ENCODE measurements around the gene AP2A2.

Gene AP2A2

GRCh38 chr11:905952-906351 is 19.7 kb upstream of the AP2A2 start:
- no peak for TF ChIP-seq CTCF (IDR thresholded peaks at IDR 0.05; ENCODE audit: low read depth, low read length)
- DNase-seq (ENCODE audit: low read depth, low spot score): no peak
- no peak overlapping the region for H3K4me3 ChIP-seq (ENCODE audit: low read depth, low read length)
- in situ Hi-C loops (cut with HindIII; ENCODE audit: low sequenced_read_pairs): no loop called here

- in situ Hi-C loops (cut with HindIII; ENCODE audit: low sequenced_read_pairs): no loop called here
- TF ChIP-seq CTCF (IDR thresholded peaks at IDR 0.05; ENCODE audit: low read depth, low read length): no peak
- no peak for DNase-seq (ENCODE audit: low read depth, low spot score)
- no peak overlapping the region for H3K4me3 ChIP-seq (ENCODE audit: low read depth, low read length)
These were observed 18.0 kb upstream of the AP2A2 start for GRCh38 chr11:907668-908067.

- no peak overlapping the region for H3K4me3 ChIP-seq (ENCODE audit: low read depth, low read length)
- DNase-seq (ENCODE audit: low read depth, low spot score): no peak
- TF ChIP-seq CTCF (IDR thresholded peaks at IDR 0.05; ENCODE audit: low read depth, low read length): no peak
- in situ Hi-C loops (cut with HindIII; ENCODE audit: low sequenced_read_pairs): no loop called here
These were observed 17.4 kb upstream of the AP2A2 start for GRCh38 chr11:908273-908672.

GRCh38 chr11:909406-909805 is 16.3 kb upstream of the AP2A2 start:
- no peak for TF ChIP-seq CTCF (IDR thresholded peaks at IDR 0.05; ENCODE audit: low read depth, low read length)
- no peak for DNase-seq (ENCODE audit: low read depth, low spot score)
- no peak overlapping the region for H3K4me3 ChIP-seq (ENCODE audit: low read depth, low read length)
- in situ Hi-C loops (cut with HindIII; ENCODE audit: low sequenced_read_pairs): no loop called here

GRCh38 chr11:910044-910588 is 15.6 kb upstream of the AP2A2 start:
- in situ Hi-C loops (cut with HindIII; ENCODE audit: low sequenced_read_pairs): no loop called here
- H3K4me3 ChIP-seq (ENCODE audit: low read depth, low read length): peak overlapping the region; percentile 66
- no peak for TF ChIP-seq CTCF (IDR thresholded peaks at IDR 0.05; ENCODE audit: low read depth, low read length)
- DNase-seq (ENCODE audit: low read depth, low spot score): no peak

- in situ Hi-C loops (cut with HindIII; ENCODE audit: low sequenced_read_pairs): no loop called here
These were observed 15.1 kb upstream of the AP2A2 start, which contains the start of gene CHID1 for GRCh38 chr11:910589-911030. CHID1 (minus strand) TSS chr11:910810; CDS start chr11:904816, 5,994 bp downstream.

More at GRCh38 chr11:910589-911030, 15.1 kb upstream of the AP2A2 start, which contains the start of gene CHID1:
- no peak for TF ChIP-seq CTCF (IDR thresholded peaks at IDR 0.05; ENCODE audit: low read depth, low read length)
- peak within 1 kb of the TSS; percentile 66 for H3K4me3 ChIP-seq (ENCODE audit: low read depth, low read length)
- DNase-seq (ENCODE audit: low read depth, low spot score): peak; percentile 76

Data from astrocyte of the spinal cord (primary cell).